Measurements from ENCODE around the gene TNIK. TPM values are rescaled to one million over a fixed set of nuclear protein-coding genes. Genes with fewer than 3 reads are reported as not detected.

TNIK gene
- polyA plus RNA-seq, 1 donor from 2014 or later, result 19.3 TPM

- no peaks in the 10 kb centered on the region for H3K36me3 ChIP-seq (ENCODE audit: insufficient read depth, low read length)
- TF ChIP-seq REST (IDR thresholded peaks at IDR 0.05; ENCODE audit: borderline replicate concordance) (no peak), RAD21 (conservative IDR thresholded peaks at IDR 0.05) (no peak)
- no peaks in the 10 kb centered on the region for H3K9me3 ChIP-seq (ENCODE audit: low read length)
- H3K27ac ChIP-seq (ENCODE audit: low read length), result no peak overlapping the region
- no peak overlapping the region for H3K9ac ChIP-seq (ENCODE audit: low read length)
- H4K20me1 ChIP-seq (ENCODE audit: insufficient read depth), result no peaks in the 10 kb centered on the region
- H3K79me2 ChIP-seq (replicated peaks; ENCODE audit: insufficient read depth, low read length), result no peaks in the 10 kb centered on the region
- no peaks in the 10 kb centered on the region for H3K9me2 ChIP-seq (ENCODE audit: insufficient read depth, low read length)
- no peak overlapping the region for H3K4me2 ChIP-seq (ENCODE audit: low read length)
- H3F3A ChIP-seq (ENCODE audit: insufficient read depth, low read length, poor library complexity, severe bottlenecking), result peaks cover 4% of the 10 kb centered on the region
- peaks cover 8% of the 10 kb centered on the region for H3K27me3 ChIP-seq (ENCODE audit: insufficient read depth, low read depth, low read length)
- H3K4me3 ChIP-seq (ENCODE audit: low read length), result no peak overlapping the region
- no peak overlapping the region for H2AFZ ChIP-seq (ENCODE audit: low read depth, low read length)
These were observed 282.7 kb downstream of the TNIK start for GRCh38 chr3:171177553-171177952.

GRCh38 chr3:171177056-171177455 lies 283.1 kb downstream of the TNIK start:
- Histone ChIP-seq H3K79me2 (replicated peaks; ENCODE audit: insufficient read depth, low read length) (no peaks in the 10 kb centered on the region), H3K9me3 (ENCODE audit: low read length) (no peaks in the 10 kb centered on the region), H3K9ac (ENCODE audit: low read length) (peak overlapping the region; percentile 10), H3K27me3 (ENCODE audit: insufficient read depth, low read depth, low read length) (peaks cover 3% of the 10 kb centered on the region), H3F3A (ENCODE audit: insufficient read depth, low read length, poor library complexity, severe bottlenecking) (peaks cover 4% of the 10 kb centered on the region), H3K9me2 (ENCODE audit: insufficient read depth, low read length) (no peaks in the 10 kb centered on the region), H3K4me2 (ENCODE audit: low read length) (no peak overlapping the region), H3K27ac (ENCODE audit: low read length) (peak overlapping the region; percentile 51), H2AFZ (ENCODE audit: low read depth, low read length) (no peak overlapping the region), H4K20me1 (ENCODE audit: insufficient read depth) (no peaks in the 10 kb centered on the region), H3K4me3 (ENCODE audit: low read length) (no peak overlapping the region), H3K36me3 (ENCODE audit: insufficient read depth, low read length) (peaks cover under 1% of the 10 kb centered on the region)
- TF ChIP-seq EP300 (conservative IDR thresholded peaks at IDR 0.05; ENCODE audit: poor library complexity, severe bottlenecking) (no peak), TAF1 (IDR thresholded peaks at IDR 0.05; ENCODE audit: low read depth) (no peak), SMC3 (conservative IDR thresholded peaks at IDR 0.05; ENCODE audit: poor library complexity) (no peak), CTCF (IDR thresholded peaks at IDR 0.05; ENCODE audit: poor library complexity, severe bottlenecking) (no peak), POLR2AphosphoS5 (IDR thresholded peaks at IDR 0.05) (no peak), EZH2 (IDR thresholded peaks at IDR 0.05; ENCODE audit: borderline replicate concordance, insufficient read depth, low read length, poor library complexity, severe bottlenecking) (no peak), MXI1 (conservative IDR thresholded peaks at IDR 0.05; ENCODE audit: poor library complexity, severe bottlenecking) (no peak), RAD21 (conservative IDR thresholded peaks at IDR 0.05) (no peak), REST (IDR thresholded peaks at IDR 0.05; ENCODE audit: borderline replicate concordance) (no peak)
